ENCODE results near the gene KLHL14.
"Not testable (repeated sequence)": the region's sequence is repeated elsewhere in the genome, so short reads cannot be mapped to it uniquely, and the experiment has no call there.

KLHL14 gene

GRCh38 chr18:32798209-32798960, 25.6 kb upstream of the KLHL14 start:
- DNase-seq (ENCODE audit: extremely low spot score): no peak
- ChIA-PET CTCF (interaction anchor here (0.9 kb wide), 1 partner anchor 10 kb away, joined by 3 read pairs; no protein-coding TSS in a partner anchor), POLR2A (interaction anchor here (1.4 kb wide), 1 partner anchor 28 kb away, joined by 4 read pairs; no protein-coding TSS in a partner anchor)
- TF ChIP-seq TARDBP (IDR thresholded peaks at IDR 0.05): no peak
- no peak for TF ChIP-seq FOXA1 (IDR thresholded peaks at IDR 0.05)
- TF ChIP-seq ELF4 (IDR thresholded peaks at IDR 0.05): no peak
- TF ChIP-seq ARNT (IDR thresholded peaks at IDR 0.05): no peak
- no peak for TF ChIP-seq SP1 (IDR thresholded peaks at IDR 0.05)
- TF ChIP-seq L3MBTL2 (conservative IDR thresholded peaks at IDR 0.05): no peak

GRCh38 chr18:32794667-32795066, 21.8 kb upstream of the KLHL14 start:
- POLR2A ChIA-PET; CTCF ChIA-PET; DNase-seq (ENCODE audit: extremely low spot score): not testable (repeated sequence)

GRCh38 chr18:32779010-32779409, 6.2 kb upstream of the KLHL14 start:
- no peak for TF ChIP-seq SP1 (IDR thresholded peaks at IDR 0.05)
- TF ChIP-seq TARDBP (IDR thresholded peaks at IDR 0.05): no peak
- no peak for TF ChIP-seq ZNF384 (IDR thresholded peaks at IDR 0.05)
- TF ChIP-seq FOXM1 (IDR thresholded peaks at IDR 0.05; ENCODE audit: borderline replicate concordance): no peak
- no peak for TF ChIP-seq PKNOX1 (IDR thresholded peaks at IDR 0.05)
- TF ChIP-seq SUZ12 (IDR thresholded peaks at IDR 0.05): no peak
- TF ChIP-seq CTBP1 (IDR thresholded peaks at IDR 0.05; ENCODE audit: borderline replicate concordance): no peak
- no peak for TF ChIP-seq BHLHE40 (IDR thresholded peaks at IDR 0.05; ENCODE audit: borderline replicate concordance)
- TF ChIP-seq FOXK2 (IDR thresholded peaks at IDR 0.05): no peak
- no peak for TF ChIP-seq FOXA1 (IDR thresholded peaks at IDR 0.05)
- DNase-seq (ENCODE audit: extremely low spot score): no peak
- ChIA-PET CTCF (no interaction called here), POLR2A (no interaction called here)

GRCh38 chr18:32777049-32777448, 4.2 kb upstream of the KLHL14 start:
- TF ChIP-seq BHLHE40 (IDR thresholded peaks at IDR 0.05; ENCODE audit: borderline replicate concordance) (no peak), L3MBTL2 (conservative IDR thresholded peaks at IDR 0.05) (no peak), ELF4 (IDR thresholded peaks at IDR 0.05) (no peak), CTBP1 (IDR thresholded peaks at IDR 0.05; ENCODE audit: borderline replicate concordance) (no peak), FOXA1 (IDR thresholded peaks at IDR 0.05) (no peak)
- POLR2A ChIA-PET: interaction anchor here (1.2 to 1.6 kb wide), 2 partner anchors 10 to 12 kb away, joined by 3 to 4 read pairs; no protein-coding TSS in a partner anchor
- DNase-seq (ENCODE audit: extremely low spot score): no peak
- CTCF ChIA-PET: no interaction called here

- ChIA-PET POLR2A (interaction anchor here (1.2 kb wide), 1 partner anchor 12 kb away, joined by 3 read pairs; no protein-coding TSS in a partner anchor), CTCF (no interaction called here)
- no peak for DNase-seq (ENCODE audit: extremely low spot score)
- no peak for TF ChIP-seq SUZ12 (IDR thresholded peaks at IDR 0.05)
- no peak for TF ChIP-seq FOXK2 (IDR thresholded peaks at IDR 0.05)
- no peak for TF ChIP-seq SP1 (IDR thresholded peaks at IDR 0.05)
- TF ChIP-seq HDGF (IDR thresholded peaks at IDR 0.05; ENCODE audit: borderline replicate concordance): no peak
- no peak for TF ChIP-seq FOXM1 (IDR thresholded peaks at IDR 0.05; ENCODE audit: borderline replicate concordance)
- no peak for TF ChIP-seq TARDBP (IDR thresholded peaks at IDR 0.05)
- TF ChIP-seq LEF1 (IDR thresholded peaks at IDR 0.05; ENCODE audit: borderline replicate concordance): no peak
Measured at GRCh38 chr18:32776561-32776960, 3.7 kb upstream of the KLHL14 start.

- no peak for TF ChIP-seq SP1 (IDR thresholded peaks at IDR 0.05)
- no peak for TF ChIP-seq PKNOX1 (IDR thresholded peaks at IDR 0.05)
- no peak for TF ChIP-seq HDGF (IDR thresholded peaks at IDR 0.05; ENCODE audit: borderline replicate concordance)
- TF ChIP-seq L3MBTL2 (conservative IDR thresholded peaks at IDR 0.05): no peak
- TF ChIP-seq NFRKB (IDR thresholded peaks at IDR 0.05): no peak
- TF ChIP-seq ZNF384 (IDR thresholded peaks at IDR 0.05): no peak
- no peak for TF ChIP-seq CTBP1 (IDR thresholded peaks at IDR 0.05; ENCODE audit: borderline replicate concordance)
- no peak for DNase-seq (ENCODE audit: extremely low spot score)
- CTCF ChIA-PET: interaction anchor here (0.6 kb wide), 1 partner anchor 11 kb away, joined by 3 read pairs; no protein-coding TSS in a partner anchor
Measured at GRCh38 chr18:32775628-32776027, 2.8 kb upstream of the KLHL14 start.

GRCh38 chr18:32773382-32773712, 524 bp upstream of the KLHL14 start:
- CTCF ChIA-PET: interaction anchor here (0.6 to 1.2 kb wide), 3 partner anchors 14 to 198 kb away, joined by 3 read pairs; no protein-coding TSS in a partner anchor
- TF ChIP-seq LEF1 (IDR thresholded peaks at IDR 0.05; ENCODE audit: borderline replicate concordance) (no peak), NFRKB (IDR thresholded peaks at IDR 0.05) (no peak), HDGF (IDR thresholded peaks at IDR 0.05; ENCODE audit: borderline replicate concordance) (no peak), BHLHE40 (IDR thresholded peaks at IDR 0.05; ENCODE audit: borderline replicate concordance) (no peak), L3MBTL2 (conservative IDR thresholded peaks at IDR 0.05) (no peak), CTBP1 (IDR thresholded peaks at IDR 0.05; ENCODE audit: borderline replicate concordance) (no peak), ARNT (IDR thresholded peaks at IDR 0.05) (no peak), PKNOX1 (IDR thresholded peaks at IDR 0.05) (no peak), ZNF384 (IDR thresholded peaks at IDR 0.05) (no peak)

More at GRCh38 chr18:32775628-32776027, 2.8 kb upstream of the KLHL14 start:
- POLR2A ChIA-PET: no interaction called here

More at GRCh38 chr18:32773382-32773712, 524 bp upstream of the KLHL14 start:
- POLR2A ChIA-PET: interaction anchor here (1.0 kb wide), 1 partner anchor 754 kb away, joined by 3 read pairs; no protein-coding TSS in a partner anchor
- DNase-seq (ENCODE audit: extremely low spot score): no peak

Data from HEK293T (cell line).